Astrocyte of the spinal cord (primary cell): ENCODE measurements around the gene RNGTT.
"Not testable (repeated sequence)": the region's sequence is repeated elsewhere in the genome, so short reads cannot be mapped to it uniquely, and the experiment has no call there.

Source experiments
- DNase-seq: peaks from one replicate; pipeline ENCODE4 v3.0.0; 2011; ENCODE audit warnings: low read depth, low spot score
- H3K4me3 ChIP-seq: 2 replicates; pipeline ENCODE4 v1.5.1; 2011; ENCODE audit warnings: low read depth, mild to moderate bottlenecking, low read length, moderate library complexity
- CTCF ChIP-seq: IDR thresholded peaks from 2 replicates; pipeline ENCODE4 v1.5.1; 2012; ENCODE audit warnings: low read depth, mild to moderate bottlenecking, low read length, inconsistent platforms
- in situ Hi-C: cut with HindIII; loops from 2 replicates; pipeline ENCODE4 v1.10.0; 2017; ENCODE audit warnings: low sequenced_read_pairs

Gene RNGTT

GRCh38 chr6:88985901-88986300 lies 22.5 kb upstream of the RNGTT start:
- in situ Hi-C loops, result no loop called here

GRCh38 chr6:88984606-88985005 lies 21.2 kb upstream of the RNGTT start:
- in situ Hi-C loops, result no loop called here

More at GRCh38 chr6:88985901-88986300, 22.5 kb upstream of the RNGTT start:
- no peak for DNase-seq
- no peak overlapping the region for H3K4me3 ChIP-seq
- no peak for TF ChIP-seq CTCF

GRCh38 chr6:88984152-88984551 lies 20.7 kb upstream of the RNGTT start:
- in situ Hi-C loops, result no loop called here
- no peak for TF ChIP-seq CTCF
- H3K4me3 ChIP-seq, result no peak overlapping the region
- DNase-seq, result no peak

More at GRCh38 chr6:88984606-88985005, 21.2 kb upstream of the RNGTT start:
- no peak overlapping the region for H3K4me3 ChIP-seq
- DNase-seq, result no peak
- TF ChIP-seq CTCF, result no peak

- no peak overlapping the region for H3K4me3 ChIP-seq
- peak; percentile 45 for DNase-seq
- peak; percentile 70 for TF ChIP-seq CTCF
- in situ Hi-C loops, result no loop called here
Observed at GRCh38 chr6:88983532-88983931, 20.1 kb upstream of the RNGTT start.

- in situ Hi-C loops, H3K4me3 ChIP-seq, DNase-seq: not testable (repeated sequence)
Observed at GRCh38 chr6:88983129-88983528, 19.7 kb upstream of the RNGTT start.

GRCh38 chr6:88982720-88983119 lies 19.3 kb upstream of the RNGTT start:
- in situ Hi-C loops, result no loop called here
- TF ChIP-seq CTCF, result peak; percentile 59
- DNase-seq, result peak; percentile 84
- no peak overlapping the region for H3K4me3 ChIP-seq

- TF ChIP-seq CTCF, result no peak
- DNase-seq, result no peak
- in situ Hi-C loops, result no loop called here
- no peak overlapping the region for H3K4me3 ChIP-seq
Observed at GRCh38 chr6:88975369-88975768, 12.0 kb upstream of the RNGTT start.
